GM12873 (cell line): Measurements from ENCODE around the gene NPR3.
A peak's percentile ranks its signal among the peaks of the same experiment; 100 is the strongest.

Source experiments
- TF ChIP-seq, protein P1 (sequence below): IDR thresholded peaks from 2 replicates; pipeline ENCODE4 v1.5.1; 2012; ENCODE audit warnings: low read depth, mild to moderate bottlenecking, moderate library complexity, low read length, control low read depth; ENCODE audit not compliant: insufficient read depth; ENCODE audit errors: missing control alignments

NPR3 gene

GRCh38 chr5:32722957-32723356 is 11.8 kb downstream of the NPR3 start:
- TF ChIP-seq, protein P1, sequence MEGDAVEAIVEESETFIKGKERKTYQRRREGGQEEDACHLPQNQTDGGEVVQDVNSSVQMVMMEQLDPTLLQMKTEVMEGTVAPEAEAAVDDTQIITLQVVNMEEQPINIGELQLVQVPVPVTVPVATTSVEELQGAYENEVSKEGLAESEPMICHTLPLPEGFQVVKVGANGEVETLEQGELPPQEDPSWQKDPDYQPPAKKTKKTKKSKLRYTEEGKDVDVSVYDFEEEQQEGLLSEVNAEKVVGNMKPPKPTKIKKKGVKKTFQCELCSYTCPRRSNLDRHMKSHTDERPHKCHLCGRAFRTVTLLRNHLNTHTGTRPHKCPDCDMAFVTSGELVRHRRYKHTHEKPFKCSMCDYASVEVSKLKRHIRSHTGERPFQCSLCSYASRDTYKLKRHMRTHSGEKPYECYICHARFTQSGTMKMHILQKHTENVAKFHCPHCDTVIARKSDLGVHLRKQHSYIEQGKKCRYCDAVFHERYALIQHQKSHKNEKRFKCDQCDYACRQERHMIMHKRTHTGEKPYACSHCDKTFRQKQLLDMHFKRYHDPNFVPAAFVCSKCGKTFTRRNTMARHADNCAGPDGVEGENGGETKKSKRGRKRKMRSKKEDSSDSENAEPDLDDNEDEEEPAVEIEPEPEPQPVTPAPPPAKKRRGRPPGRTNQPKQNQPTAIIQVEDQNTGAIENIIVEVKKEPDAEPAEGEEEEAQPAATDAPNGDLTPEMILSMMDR, result no peak

- TF ChIP-seq, protein P1, result peak; percentile 20
These were observed 13.4 kb downstream of the NPR3 start for GRCh38 chr5:32724526-32724925.

GRCh38 chr5:32726086-32726557 is 15.0 kb downstream of the NPR3 start:
- TF ChIP-seq, protein P1, result no peak

DNA sequence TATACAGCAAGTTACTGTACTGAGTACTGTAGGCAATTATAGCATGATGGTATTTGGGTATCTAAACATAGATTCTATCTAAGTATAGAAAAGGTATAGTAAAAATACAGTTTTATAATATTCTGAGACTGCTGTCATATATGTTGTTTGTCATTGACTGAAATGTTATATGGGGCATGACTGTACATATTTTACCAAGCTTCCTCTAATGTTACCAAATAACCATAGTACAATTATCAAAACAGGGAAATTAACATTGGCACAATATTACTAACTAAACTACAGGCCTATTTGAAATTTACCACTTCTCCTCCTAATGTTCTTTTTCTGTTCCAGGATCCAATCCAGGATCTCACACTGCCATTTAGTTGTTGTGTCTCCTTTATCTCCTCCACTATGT is 18.5 kb downstream of the NPR3 start:
- TF ChIP-seq, protein P1, result no peak

- TF ChIP-seq, protein P1, result no peak
These were observed 22.6 kb downstream of the NPR3 start for GRCh38 chr5:32733590-32734340.

DNA sequence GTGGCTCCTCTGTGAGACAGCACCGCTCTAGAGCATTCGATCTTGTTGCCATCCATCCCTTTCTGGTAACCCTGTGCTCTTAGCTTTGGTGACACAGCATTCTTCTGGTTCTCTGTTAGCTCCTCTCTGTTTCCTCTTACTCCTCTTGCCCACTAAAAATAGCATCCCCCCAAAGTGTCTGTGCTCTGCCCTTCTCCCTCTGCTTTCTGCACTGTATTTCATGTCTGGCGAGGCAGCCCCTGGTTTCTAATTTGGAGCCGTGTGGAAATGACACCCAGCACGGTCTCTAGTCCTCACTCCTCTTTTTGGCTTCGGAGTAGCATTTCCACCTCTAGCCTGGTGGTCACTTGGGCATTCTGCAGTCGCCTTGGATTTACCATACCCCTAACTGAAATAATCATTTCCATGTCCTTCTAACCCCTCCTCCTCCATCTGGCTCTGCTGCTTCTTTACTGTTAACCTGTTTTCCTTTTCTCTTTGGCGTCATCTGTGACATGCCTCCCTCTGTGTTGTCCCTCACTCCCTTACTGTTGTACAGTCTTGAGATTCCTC is 23.8 kb downstream of the NPR3 start:
- TF ChIP-seq, protein P1, result no peak

- TF ChIP-seq, protein P1, result no peak
These were observed 24.4 kb downstream of the NPR3 start for GRCh38 chr5:32735512-32735911.
